Heart right ventricle (tissue), 16 donors: ENCODE results near the gene ME1. TPM values are rescaled to one million over a fixed set of nuclear protein-coding genes. Genes with fewer than 3 reads are reported as not detected.
A peak's percentile ranks its signal among the peaks of the same experiment; 100 is the strongest.

ENCODE experiments used
- ATAC-seq, 8 donors: fragments of 200-7000 bp; cut with Tn5 transposase; one replicate each; pipeline ENCODE4 v1.9.1; 2020; ENCODE audit warnings: mild to moderate bottlenecking in 8 of 8, moderate library complexity in 8 of 8, moderate number of reproducible peaks in 1 of 8
- DNase-seq, 2 donors: peaks; one replicate each; pipeline ENCODE4 v3.0.0-alpha.2; 2020
- H3K27ac ChIP-seq, 10 donors: fragments of 200-600 bp; sonication (generic) in 2 of 10; one replicate each; pipeline versions ENCODE4 v1.5.0 to v1.8.0; 2020 to 2022; ENCODE audit warnings: mild to moderate bottlenecking in 3 of 10
- H3K27me3 ChIP-seq, 7 donors: fragments of 200-600 bp; one replicate each; pipeline ENCODE4 v1.8.0; 2021 to 2022; ENCODE audit warnings: mild to moderate bottlenecking in 2 of 7
- H3K36me3 ChIP-seq, 9 donors: fragments of 200-600 bp; sonication (generic) in 1 of 9; one replicate each; pipeline versions ENCODE4 v1.5.0 to v1.8.0; 2020 to 2022; ENCODE audit warnings: mild to moderate bottlenecking in 2 of 9
- H3K4me1 ChIP-seq, 9 donors: fragments of 200-600 bp; sonication (generic) in 1 of 9; one replicate each; pipeline versions ENCODE4 v1.5.0 to v1.8.0; 2020 to 2022; ENCODE audit warnings: mild to moderate bottlenecking in 4 of 9
- H3K4me3 ChIP-seq, 10 donors: fragments of 200-600 bp; sonication (generic) in 2 of 10; one replicate each; pipeline versions ENCODE4 v1.5.0 to v1.8.0; 2020 to 2022; ENCODE audit warnings: mild to moderate bottlenecking in 7 of 10, moderate library complexity in 2 of 10
- H3K9me3 ChIP-seq, 11 donors: fragments of 200-600 bp in 10 of 11; sonication (generic) in 2 of 11; one replicate each; pipeline versions ENCODE4 v1.5.0 to v1.8.0; 2013 to 2022; ENCODE audit warnings: mild to moderate bottlenecking in 2 of 11, control low read depth in 1 of 11, moderate library complexity in 1 of 11
- WGBS, 2 donors: extraction: QIAGEN DNeasy Blood & Tissue Kit; methylation state at CpG; one replicate each; pipeline ENCODE4 v1.1.7; 2013; ENCODE audit warnings: inconsistent platforms in 1 of 2; 5-methylcytosine and 5-hydroxymethylcytosine counted together
- intact Hi-C, 10 donors: fragments of 100-400 bp; cut with DNase I; formaldehyde crosslinking; loops; one replicate each; pipeline versions ENCODE4 v1.11.1 to v1.14.2; 2022
- polyA plus RNA-seq, 2 donors: library from polyadenylated mRNA; stranded (reverse); fragments of 200-250 nt; gene quantifications; one replicate each; pipeline ENCODE4 v1.2.3, GENCODE V29; 2013
- total RNA-seq, 10 donors: library from RNA; stranded (reverse); fragmentation: NEBNext Ultra II Directional in 3 of 10; extraction: Animal tissue kit (Norgen Biotek cat#: 25700) in 3 of 10; gene quantifications; one replicate each; pipeline versions ENCODE4 v1.2.1 to v1.2.4, GENCODE V29; 2021 to 2023
- TF ChIP-seq, protein P1 (sequence below), 9 donors: fragments of 200-600 bp; sonication (generic) in 2 of 9; IDR thresholded peaks; one replicate each; pipeline versions ENCODE4 v1.5.0 to v1.8.0; 2021 to 2022; ENCODE audit warnings: antibody characterized with exemption in 9 of 9, mild to moderate bottlenecking in 5 of 9, moderate library complexity in 1 of 9
- donor health status: Arrhythmogenic right ventricular cardiomyopathy.
- donor health status: ischemic (EF 13 %, LVEDD 7.1; RV severe dilation, severe dysfunction).
- donor health status: healthy with polysubstance abuse.
- donor health status: DM: no; HTN: yes; CAD: no.
- donor health status: DM: no; HTN: no; CAD: no.
- donor health status: ischemic (EF 25% LVEDD 6.9; RV normal size, moderate dysfunction).
- donor health status: ischemic (EF 25% LVEDD 5.7; RV mildly dilated, moderate dysfunction).
- donor health status: healthy.
- donor health status: DM: yes; HTN: yes; CAD: no.
- donor health status: Ischemic cardiomyopathy.
- donor health status: ischemic (EF 35%, LVEDD 5.7; RV mildly dilated, moderate dysfunction).
- donor health status: nonischemic (EF 11% LVEDD 7.7; RV severe dilation, severe dysfunction).
- donor health status: DM: yes; HTN: yes; CAD: no.
- donor health status: PGD.
- donor health status: ischemic (EF 29% LVEDD 5.4; RV normal size, mild dysfunction).
- donor health status: nonischemic (EF 23%, LVEDD 6.1; RV moderate dilation, normal function).

Gene ME1
- total and polyA plus RNA-seq, 12 donors: 4.1 to 26.6 (median 17.2) TPM

DNA sequence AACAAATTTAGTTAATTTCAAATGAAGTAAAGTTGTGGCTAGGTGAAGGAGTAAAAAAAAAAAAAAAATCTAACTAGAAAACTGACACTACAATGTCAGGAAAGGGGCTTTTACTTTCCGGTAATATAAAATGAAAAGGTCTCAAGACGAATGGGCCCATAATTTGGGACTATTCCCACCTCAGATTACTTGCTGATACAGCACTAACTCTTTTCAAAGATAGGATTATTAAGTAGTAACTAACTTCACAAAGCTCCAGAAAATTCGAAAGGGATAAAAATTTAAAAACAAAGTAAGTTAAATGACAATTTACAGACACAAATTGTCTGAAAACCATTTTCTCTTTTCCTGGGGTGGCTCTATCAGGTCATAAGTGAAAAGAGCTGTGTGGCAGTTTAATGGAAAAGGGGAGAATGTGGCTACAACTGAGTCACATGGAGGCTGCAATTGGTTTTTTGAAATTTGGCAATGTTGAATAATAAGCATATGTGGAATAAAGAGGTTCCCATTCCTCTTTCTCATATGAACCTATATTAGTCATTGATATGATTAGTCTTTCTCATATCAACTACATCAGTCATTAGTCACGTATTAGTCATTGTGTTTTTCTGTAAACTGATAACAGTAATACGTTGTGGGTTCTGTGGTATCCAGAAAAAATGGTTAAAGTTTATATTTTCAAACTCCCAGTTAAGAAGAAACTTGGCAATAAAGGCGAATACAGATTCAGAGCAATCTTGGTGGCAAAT lies 159.7 kb downstream of the ME1 start:
- 72 to 79% methylated on average over 6 of the region's 6 CpGs for WGBS, 2 donors
- H3K27ac ChIP-seq: no peak overlapping the region
- ATAC-seq (no peak), DNase-seq (no peak)
- TF ChIP-seq, protein P1, sequence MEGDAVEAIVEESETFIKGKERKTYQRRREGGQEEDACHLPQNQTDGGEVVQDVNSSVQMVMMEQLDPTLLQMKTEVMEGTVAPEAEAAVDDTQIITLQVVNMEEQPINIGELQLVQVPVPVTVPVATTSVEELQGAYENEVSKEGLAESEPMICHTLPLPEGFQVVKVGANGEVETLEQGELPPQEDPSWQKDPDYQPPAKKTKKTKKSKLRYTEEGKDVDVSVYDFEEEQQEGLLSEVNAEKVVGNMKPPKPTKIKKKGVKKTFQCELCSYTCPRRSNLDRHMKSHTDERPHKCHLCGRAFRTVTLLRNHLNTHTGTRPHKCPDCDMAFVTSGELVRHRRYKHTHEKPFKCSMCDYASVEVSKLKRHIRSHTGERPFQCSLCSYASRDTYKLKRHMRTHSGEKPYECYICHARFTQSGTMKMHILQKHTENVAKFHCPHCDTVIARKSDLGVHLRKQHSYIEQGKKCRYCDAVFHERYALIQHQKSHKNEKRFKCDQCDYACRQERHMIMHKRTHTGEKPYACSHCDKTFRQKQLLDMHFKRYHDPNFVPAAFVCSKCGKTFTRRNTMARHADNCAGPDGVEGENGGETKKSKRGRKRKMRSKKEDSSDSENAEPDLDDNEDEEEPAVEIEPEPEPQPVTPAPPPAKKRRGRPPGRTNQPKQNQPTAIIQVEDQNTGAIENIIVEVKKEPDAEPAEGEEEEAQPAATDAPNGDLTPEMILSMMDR (IDR thresholded peaks at IDR 0.05): no peak
- intact Hi-C loops: no loop called here
- no peaks in the 10 kb centered on the region for H3K36me3 ChIP-seq
- no peaks in the 10 kb centered on the region for H3K27me3 ChIP-seq
- H3K9me3 ChIP-seq: no peaks in the 10 kb centered on the region
- H3K4me3 ChIP-seq: no peak overlapping the region
- peaks cover 0 to 8% (median 0%) of the 10 kb centered on the region in 9 donors for H3K4me1 ChIP-seq

DNA sequence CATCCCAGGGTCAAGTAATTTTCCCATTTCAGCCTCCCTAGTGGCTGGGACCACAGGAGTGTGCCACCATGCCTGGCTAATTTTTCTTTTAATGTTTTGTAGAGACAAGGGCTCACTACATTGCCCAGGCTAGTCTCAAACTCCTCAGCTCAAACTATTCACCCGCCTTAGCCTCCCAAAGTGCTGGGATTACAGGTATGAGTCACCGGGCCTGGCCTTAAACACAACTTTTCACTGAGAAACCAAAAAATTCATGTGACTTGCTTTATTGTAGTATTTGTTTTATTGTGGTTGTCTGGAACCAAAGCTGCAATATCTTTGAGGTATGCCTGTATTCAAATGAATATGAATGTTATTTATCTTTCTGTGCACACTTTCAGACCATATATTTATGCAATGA lies 165.5 kb downstream of the ME1 start:
- TF ChIP-seq, protein P1 (IDR thresholded peaks at IDR 0.05): no peak
- no peaks in the 10 kb centered on the region for H3K36me3 ChIP-seq
- 90 to 92% methylated on average over 2 of the region's 2 CpGs for WGBS, 2 donors
- no peaks in the 10 kb centered on the region for H3K27me3 ChIP-seq
- DNase-seq (no peak), ATAC-seq (no peak)
- no peak overlapping the region for H3K4me3 ChIP-seq
- no peaks in the 10 kb centered on the region for H3K9me3 ChIP-seq
- intact Hi-C loops: no loop called here
- no peak overlapping the region for H3K27ac ChIP-seq
- H3K4me1 ChIP-seq: peaks cover 0 to 8% (median 0%) of the 10 kb centered on the region in 9 donors

DNA sequence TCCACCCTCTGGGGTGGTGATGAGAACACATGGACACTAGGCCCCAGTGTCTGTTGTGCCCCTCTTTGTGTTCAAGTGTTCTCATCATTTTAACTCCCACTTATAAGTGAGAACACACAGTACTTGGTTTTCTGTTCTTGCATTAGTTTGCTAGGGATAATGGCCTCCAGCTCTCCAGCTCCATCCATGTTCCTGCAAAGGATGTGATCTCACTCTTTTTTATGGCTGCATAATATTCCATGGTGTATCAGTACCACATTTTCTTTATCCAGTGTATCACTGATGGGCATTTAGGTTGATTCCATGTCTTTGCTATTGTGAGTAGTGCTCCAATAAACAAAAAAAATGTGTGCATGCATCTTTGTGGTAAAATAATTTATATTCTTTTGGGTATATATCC lies 170.3 kb downstream of the ME1 start:
- no peak overlapping the region for H3K4me3 ChIP-seq
- TF ChIP-seq, protein P1 (IDR thresholded peaks at IDR 0.05): no peak
- H3K4me1 ChIP-seq: no peaks in the 10 kb centered on the region
- no peak overlapping the region for H3K27ac ChIP-seq
- DNase-seq (no peak), ATAC-seq (no peak)
- H3K9me3 ChIP-seq: peaks cover 0 to 3% (median 0%) of the 10 kb centered on the region in 11 donors
- intact Hi-C loops: no loop called here
- no peaks in the 10 kb centered on the region for H3K27me3 ChIP-seq
- no peaks in the 10 kb centered on the region for H3K36me3 ChIP-seq

DNA sequence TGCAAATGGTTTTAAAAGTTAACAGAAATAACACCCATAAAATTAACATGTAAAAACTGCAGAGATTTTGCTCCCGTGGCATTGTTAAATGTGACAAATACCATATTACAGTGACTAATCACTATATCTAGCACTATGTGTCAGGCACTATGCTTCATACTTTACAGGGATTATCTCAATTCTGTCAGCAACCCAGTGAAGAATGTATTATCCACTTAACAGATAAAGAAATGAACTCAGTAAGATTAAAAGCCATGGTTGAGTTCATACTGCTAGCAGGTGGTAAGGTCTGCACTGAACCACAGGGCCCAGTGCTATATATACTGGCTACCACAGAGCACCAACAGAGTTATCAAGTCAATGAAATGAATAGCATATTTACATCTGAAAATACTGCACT lies 172.3 kb downstream of the ME1 start:
- H3K27ac ChIP-seq: no peak overlapping the region

More for the DNA sequence above, 172.3 kb downstream of the ME1 start:
- WGBS, 2 donors: 15 to 32% methylated on average over 1 of the region's 1 CpG
- ATAC-seq (peak in 2 of 8 donors; percentile 31 to 44), DNase-seq (no peak)
- H3K4me1 ChIP-seq: no peaks in the 10 kb centered on the region
- peaks cover 0 to 3% (median 0%) of the 10 kb centered on the region in 11 donors for H3K9me3 ChIP-seq
- intact Hi-C loops: no loop called here
- TF ChIP-seq, protein P1 (IDR thresholded peaks at IDR 0.05): no peak
- no peak overlapping the region for H3K4me3 ChIP-seq
- H3K27me3 ChIP-seq: no peaks in the 10 kb centered on the region
- no peaks in the 10 kb centered on the region for H3K36me3 ChIP-seq
